Activated CD4-positive, alpha-beta T cell treated with anti-CD3 and anti-CD28 coated beads for 36 hours (primary cell): Measurements from ENCODE around the gene ITPRID1. TPM values are rescaled to one million over a fixed set of nuclear protein-coding genes. Genes with fewer than 3 reads are reported as not detected.

ENCODE experiments used
- ATAC-seq: fragments of 200-7000 bp; cut with Tn5 transposase; one replicate; pipeline ENCODE4 v1.10.0; 2021; ENCODE audit warnings: mild to moderate bottlenecking, moderate library complexity
- CTCF ChIA-PET: fragments of 350-600 bp; sonication (Branson Sonifier 250); formaldehyde crosslinking; loops from one replicate; lab custom pipeline; 2021; ENCODE audit warnings: antibody characterized with exemption; lab: Charles Lee
- POLR2A ChIA-PET: fragments of 350-600 bp; sonication (Branson Sonifier 250); formaldehyde crosslinking; loops from one replicate; lab custom pipeline; 2021; ENCODE audit warnings: antibody characterized with exemption, inconsistent platforms; lab: Charles Lee
- DNase-seq: peaks from one replicate; pipeline ENCODE4 v3.0.0-alpha.2; 2020
- H3K27ac Mint-ChIP-seq: one replicate; pipeline ENCODE4 v1.8.0; 2021; ENCODE audit warnings: mixed read lengths
- H3K27me3 Mint-ChIP-seq: one replicate; pipeline ENCODE4 v1.8.0; 2021; ENCODE audit warnings: mixed read lengths
- H3K36me3 Mint-ChIP-seq: one replicate; pipeline ENCODE4 v1.8.0; 2021; ENCODE audit warnings: low read depth, mixed read lengths
- H3K4me1 Mint-ChIP-seq: one replicate; pipeline ENCODE4 v1.8.0; 2021; ENCODE audit warnings: mixed read lengths
- H3K4me3 Mint-ChIP-seq: one replicate; pipeline ENCODE4 v1.8.0; 2021; ENCODE audit warnings: mild to moderate bottlenecking, moderate library complexity, mixed read lengths
- H3K9me3 Mint-ChIP-seq: one replicate; pipeline ENCODE4 v1.8.0; 2021; ENCODE audit warnings: low read depth, mixed read lengths
- intact Hi-C, 2 experiments: fragments of 100-400 bp; cut with DNase I in 1 of 2; cut with micrococcal nuclease in 1 of 2; formaldehyde crosslinking; loops; one replicate each; pipeline versions ENCODE4 v1.14.2 to v1.15.1; 2022 to 2024; cut with DNase I, micrococcal nuclease
- total RNA-seq, 2 experiments: library from RNA; stranded (reverse); gene quantifications; one replicate each; pipeline ENCODE4 v1.2.3, GENCODE V29; 2021

The ITPRID1 gene
- total RNA-seq, 2 experiments from 2014 or later, result not detected

GRCh38 chr7:31705377-31705776 lies 191.5 kb downstream of the ITPRID1 start:
- no peaks in the 10 kb centered on the region for H3K4me1 Mint-ChIP-seq
- ChIA-PET CTCF (no interaction called here), POLR2A (no interaction called here)
- no peaks in the 10 kb centered on the region for H3K27me3 Mint-ChIP-seq
- DNase-seq (no peak), ATAC-seq (no peak)
- H3K4me3 Mint-ChIP-seq, result no peak overlapping the region
- H3K9me3 Mint-ChIP-seq, result no peaks in the 10 kb centered on the region
- H3K27ac Mint-ChIP-seq, result no peak overlapping the region
- H3K36me3 Mint-ChIP-seq, result no peaks in the 10 kb centered on the region
- intact Hi-C loops, result no loop called here

- ChIA-PET CTCF (no interaction called here), POLR2A (no interaction called here)
- H3K4me1 Mint-ChIP-seq, result no peaks in the 10 kb centered on the region
- ATAC-seq (no peak), DNase-seq (no peak)
- H3K9me3 Mint-ChIP-seq, result no peaks in the 10 kb centered on the region
- H3K27me3 Mint-ChIP-seq, result no peaks in the 10 kb centered on the region
- H3K4me3 Mint-ChIP-seq, result no peak overlapping the region
- intact Hi-C loops, result no loop called here
- no peaks in the 10 kb centered on the region for H3K36me3 Mint-ChIP-seq
- no peak overlapping the region for H3K27ac Mint-ChIP-seq
Measured at GRCh38 chr7:31707089-31707488, 193.2 kb downstream of the ITPRID1 start.

Other genes starting within 250 kb of the ITPRID1 start
- not detected for gene NEUROD6, start 173.4 kb upstream of the ITPRID1 start, total RNA-seq
- gene PPP1R17, start 173.1 kb downstream of the ITPRID1 start, total RNA-seq, result not detected